Upper lobe of left lung (tissue), 4 donors: ENCODE results near the gene USP17L5.
"Not testable (repeated sequence)": the region's sequence is repeated elsewhere in the genome, so short reads cannot be mapped to it uniquely, and the experiment has no call there.

ENCODE experiments used
- EP300 ChIP-seq, 4 donors: sonication (generic); formaldehyde crosslinking; IDR thresholded peaks; one replicate each; pipeline ENCODE4 v1.5.1; 2017; ENCODE audit warnings: antibody characterized with exemption in 4 of 4, control low read depth in 2 of 4
- TF ChIP-seq, protein P1 (sequence below), 6 experiments: fragments of 450-650 bp in 4 of 6; fragments of 200-600 bp in 2 of 6; sonication (generic) in 2 of 6; IDR thresholded peaks; one replicate each; pipeline ENCODE4 v1.5.1; 2016 to 2019; ENCODE audit warnings: antibody characterized with exemption in 6 of 6

- TF ChIP-seq, protein P1, sequence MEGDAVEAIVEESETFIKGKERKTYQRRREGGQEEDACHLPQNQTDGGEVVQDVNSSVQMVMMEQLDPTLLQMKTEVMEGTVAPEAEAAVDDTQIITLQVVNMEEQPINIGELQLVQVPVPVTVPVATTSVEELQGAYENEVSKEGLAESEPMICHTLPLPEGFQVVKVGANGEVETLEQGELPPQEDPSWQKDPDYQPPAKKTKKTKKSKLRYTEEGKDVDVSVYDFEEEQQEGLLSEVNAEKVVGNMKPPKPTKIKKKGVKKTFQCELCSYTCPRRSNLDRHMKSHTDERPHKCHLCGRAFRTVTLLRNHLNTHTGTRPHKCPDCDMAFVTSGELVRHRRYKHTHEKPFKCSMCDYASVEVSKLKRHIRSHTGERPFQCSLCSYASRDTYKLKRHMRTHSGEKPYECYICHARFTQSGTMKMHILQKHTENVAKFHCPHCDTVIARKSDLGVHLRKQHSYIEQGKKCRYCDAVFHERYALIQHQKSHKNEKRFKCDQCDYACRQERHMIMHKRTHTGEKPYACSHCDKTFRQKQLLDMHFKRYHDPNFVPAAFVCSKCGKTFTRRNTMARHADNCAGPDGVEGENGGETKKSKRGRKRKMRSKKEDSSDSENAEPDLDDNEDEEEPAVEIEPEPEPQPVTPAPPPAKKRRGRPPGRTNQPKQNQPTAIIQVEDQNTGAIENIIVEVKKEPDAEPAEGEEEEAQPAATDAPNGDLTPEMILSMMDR (IDR thresholded peaks at IDR 0.05): peak; percentile 23 to 68 (median 53)
- TF ChIP-seq EP300 (IDR thresholded peaks at IDR 0.05): not testable (repeated sequence)
Observed at GRCh38 chr4:9381012-9381534, 41.9 kb downstream of the USP17L5 start.
